ENCODE results near the gene ALDH1A1. TPM values are rescaled to one million over a fixed set of nuclear protein-coding genes. Genes with fewer than 3 reads are reported as not detected.

The ALDH1A1 gene
- total RNA-seq, 3 donors from 2014 or later (not counting 1 experiment from before 2014, with no cell fraction given): 0.57 to 1.7 TPM; not detected in 1

- no peaks in the 10 kb centered on the region for H3K9me3 ChIP-seq (ENCODE audit: control insufficient read depth, insufficient read depth, low read length)
- Mint-ChIP-seq H3K36me3 (no peaks in the 10 kb centered on the region), H3K4me3 (no peak overlapping the region), H3K4me1 (no peaks in the 10 kb centered on the region), H3K9me3 (no peaks in the 10 kb centered on the region), H3K27me3 (ENCODE audit: low read depth in 2 of 2) (no peaks in the 10 kb centered on the region), H3K27ac (no peak overlapping the region)
- no peaks in the 10 kb centered on the region for H3K36me3 ChIP-seq (ENCODE audit: control insufficient read depth, insufficient read depth, low read length)
- intact Hi-C loops (cut with micrococcal nuclease): no loop called here
- no peaks in the 10 kb centered on the region for H3K4me1 ChIP-seq (ENCODE audit: control insufficient read depth, insufficient read depth, low read length)
- H3K27me3 ChIP-seq (ENCODE audit: control insufficient read depth, insufficient read depth, low read length): no peaks in the 10 kb centered on the region
- H3K4me3 ChIP-seq (ENCODE audit: low read length): no peak overlapping the region
- WGBS (ENCODE audit: insufficient coverage): 67% methylated on average over 1 of the region's 1 CpG
- no peak for TF ChIP-seq CTCF (IDR thresholded peaks at IDR 0.05)
- no peak overlapping the region for H3K27ac ChIP-seq (ENCODE audit: low read length)
- DNase-seq (no peak), ATAC-seq (no peak)
These were observed 46.0 kb downstream of the ALDH1A1 start for GRCh38 chr9:72906810-72907209.

- no peak for TF ChIP-seq CTCF (IDR thresholded peaks at IDR 0.05)
- Mint-ChIP-seq H3K27ac (no peak overlapping the region), H3K27me3 (ENCODE audit: low read depth in 2 of 2) (no peaks in the 10 kb centered on the region), H3K4me1 (no peaks in the 10 kb centered on the region), H3K36me3 (no peaks in the 10 kb centered on the region), H3K9me3 (no peaks in the 10 kb centered on the region), H3K4me3 (no peak overlapping the region)
- intact Hi-C loops (cut with micrococcal nuclease): no loop called here
- no peaks in the 10 kb centered on the region for H3K9me3 ChIP-seq (ENCODE audit: control insufficient read depth, insufficient read depth, low read length)
- H3K27ac ChIP-seq (ENCODE audit: low read length): no peak overlapping the region
- DNase-seq: no peak
- ATAC-seq: no peak
- 71% methylated on average over 1 of the region's 3 CpGs for WGBS (ENCODE audit: insufficient coverage)
- H3K27me3 ChIP-seq (ENCODE audit: control insufficient read depth, insufficient read depth, low read length): no peaks in the 10 kb centered on the region
- no peaks in the 10 kb centered on the region for H3K36me3 ChIP-seq (ENCODE audit: control insufficient read depth, insufficient read depth, low read length)
- H3K4me1 ChIP-seq (ENCODE audit: control insufficient read depth, insufficient read depth, low read length): no peaks in the 10 kb centered on the region
- H3K4me3 ChIP-seq (ENCODE audit: low read length): no peak overlapping the region
These were observed 47.1 kb downstream of the ALDH1A1 start for GRCh38 chr9:72905514-72906480.

- H3K4me1 Mint-ChIP-seq: no peaks in the 10 kb centered on the region
- no peak for DNase-seq
- TF ChIP-seq CTCF (IDR thresholded peaks at IDR 0.05): no peak
- H3K36me3 ChIP-seq (ENCODE audit: control insufficient read depth, insufficient read depth, low read length): no peaks in the 10 kb centered on the region
- ATAC-seq: no peak
- no CpG with 5 or more reads among the region's 2 CpGs for WGBS (ENCODE audit: insufficient coverage)
- intact Hi-C loops (cut with micrococcal nuclease): no loop called here
- no peaks in the 10 kb centered on the region for H3K36me3 Mint-ChIP-seq
- H3K27me3 ChIP-seq (ENCODE audit: control insufficient read depth, insufficient read depth, low read length): no peaks in the 10 kb centered on the region
- no peaks in the 10 kb centered on the region for H3K27me3 Mint-ChIP-seq (ENCODE audit: low read depth in 2 of 2)
- no peaks in the 10 kb centered on the region for H3K9me3 ChIP-seq (ENCODE audit: control insufficient read depth, insufficient read depth, low read length)
- H3K27ac ChIP-seq (ENCODE audit: low read length): no peak overlapping the region
- H3K9me3 Mint-ChIP-seq: no peaks in the 10 kb centered on the region
- no peak overlapping the region for H3K27ac Mint-ChIP-seq
- H3K4me3 ChIP-seq (ENCODE audit: low read length): no peak overlapping the region
- no peak overlapping the region for H3K4me3 Mint-ChIP-seq
- no peaks in the 10 kb centered on the region for H3K4me1 ChIP-seq (ENCODE audit: control insufficient read depth, insufficient read depth, low read length)
These were observed 48.4 kb downstream of the ALDH1A1 start for GRCh38 chr9:72904267-72905093.

Measured in natural killer cell (primary cell).